Liver (tissue), 9 donors: Measurements from ENCODE around the gene SCG3. TPM values are rescaled to one million over a fixed set of nuclear protein-coding genes. Genes with fewer than 3 reads are reported as not detected.

Experiments
- DNase-seq: peaks from one replicate; pipeline ENCODE4 v3.0.0-alpha.2; 2017; ENCODE audit warnings: low spot score
- H3K27ac ChIP-seq, 2 donors: one replicate each; pipeline ENCODE4 v1.7.0; 2013; ENCODE audit warnings: inconsistent platforms in 2 of 2, low read length in 2 of 2, control low read depth in 1 of 2, low read depth in 1 of 2, mild to moderate bottlenecking in 1 of 2
- H3K27me3 ChIP-seq, 4 donors: one replicate each; pipeline versions ENCODE4 v1.6.1 to v1.7.0; 2013; ENCODE audit warnings: low read length in 3 of 4, inconsistent platforms in 1 of 4, mild to moderate bottlenecking in 1 of 4, moderate library complexity in 1 of 4; ENCODE audit not compliant: control insufficient read depth in 4 of 4, insufficient read depth in 4 of 4
- H3K36me3 ChIP-seq, 4 donors: one replicate each; pipeline versions ENCODE4 v1.6.1 to v1.7.0; 2013; ENCODE audit warnings: low read length in 3 of 4, mild to moderate bottlenecking in 3 of 4, low read depth in 1 of 4, moderate library complexity in 1 of 4; ENCODE audit not compliant: control insufficient read depth in 4 of 4, insufficient read depth in 3 of 4
- H3K4me1 ChIP-seq, 4 donors: one replicate each; pipeline versions ENCODE4 v1.6.1 to v1.7.0; 2013; ENCODE audit warnings: low read length in 3 of 4, mild to moderate bottlenecking in 3 of 4, moderate library complexity in 1 of 4; ENCODE audit not compliant: control insufficient read depth in 4 of 4, insufficient read depth in 4 of 4
- H3K4me3 ChIP-seq, 3 donors: one replicate each; pipeline versions ENCODE4 v1.6.1 to v1.7.0; 2013; ENCODE audit warnings: low read length in 3 of 3, control low read depth in 1 of 3, low read depth in 1 of 3, mild to moderate bottlenecking in 1 of 3
- H3K9ac ChIP-seq, 2 donors: one replicate each; pipeline ENCODE4 v1.7.0; 2013; ENCODE audit warnings: low read length in 2 of 2, mild to moderate bottlenecking in 2 of 2, moderate library complexity in 2 of 2, control low read depth in 1 of 2, low read depth in 1 of 2
- H3K9me3 ChIP-seq, 4 donors: one replicate each; pipeline versions ENCODE4 v1.6.1 to v1.7.0; 2013; ENCODE audit warnings: low read length in 3 of 4; ENCODE audit not compliant: control insufficient read depth in 4 of 4
- ATF3 ChIP-seq: IDR thresholded peaks from 2 replicates; pipeline ENCODE4 v1.6.1; 2016; ENCODE audit warnings: antibody characterized with exemption
- CTCF ChIP-seq: fragments of 150-350 bp; IDR thresholded peaks from 2 replicates; pipeline ENCODE4 v1.5.1; 2017; ENCODE audit warnings: improper control_type of control experiment, low read depth, low read length; ENCODE audit not compliant: missing input control
- EGR1 ChIP-seq, 2 donors: IDR thresholded peaks; 2 replicates each; pipeline ENCODE4 v1.6.1; 2016 to 2018; ENCODE audit warnings: antibody characterized with exemption in 2 of 2, low read depth in 2 of 2
- FOXA1 ChIP-seq: IDR thresholded peaks from 2 replicates; pipeline ENCODE4 v1.6.1; 2016; ENCODE audit warnings: antibody characterized with exemption
- HNF4G ChIP-seq: IDR thresholded peaks from 2 replicates; pipeline ENCODE4 v1.6.1; 2016; ENCODE audit warnings: antibody characterized with exemption
- JUND ChIP-seq, 2 donors: IDR thresholded peaks; 2 replicates each; pipeline ENCODE4 v1.6.1; 2016; ENCODE audit warnings: antibody characterized with exemption in 2 of 2
- MAX ChIP-seq: IDR thresholded peaks from 2 replicates; pipeline ENCODE4 v1.6.1; 2016; ENCODE audit warnings: antibody characterized with exemption
- RAD21 ChIP-seq, 2 donors: IDR thresholded peaks; 2 replicates each; pipeline ENCODE4 v1.6.1; 2016; ENCODE audit warnings: antibody characterized with exemption in 2 of 2, mild to moderate bottlenecking in 2 of 2
- REST ChIP-seq: IDR thresholded peaks from 2 replicates; pipeline ENCODE4 v1.6.1; 2016; ENCODE audit warnings: antibody characterized with exemption, mild to moderate bottlenecking
- SP1 ChIP-seq: IDR thresholded peaks from 2 replicates; pipeline ENCODE4 v1.6.1; 2018; ENCODE audit warnings: antibody characterized with exemption, mild to moderate bottlenecking
- YY1 ChIP-seq: IDR thresholded peaks from 2 replicates; pipeline ENCODE4 v1.6.1; 2016; ENCODE audit warnings: antibody characterized with exemption, mild to moderate bottlenecking
- whole genome bisulfite sequencing: extraction: QIAGEN DNeasy Blood & Tissue Kit; methylation state at CpG from one replicate; pipeline ENCODE4 v1.1.7; 2013; 5-methylcytosine and 5-hydroxymethylcytosine counted together
- polyA plus RNA-seq, 2 donors: library from polyadenylated mRNA; stranded (reverse) in 1 of 2; unstranded in 1 of 2; fragments of 200-250 nt in 1 of 2; fragments of >200 nt in 1 of 2; fragmentation: Nextera tagmentation in 1 of 2; extraction: Ambion mirVana in 1 of 2; gene quantifications; one replicate each; pipeline versions ENCODE4 v1.2.1 to v1.2.3, GENCODE V29; 2013 to 2015
- total RNA-seq, 2 donors: library from RNA; depleted of rRNA; stranded (reverse); fragments of >200 nt; gene quantifications; one replicate each; pipeline ENCODE4 v1.2.3, GENCODE V29; 2014
- donor health status: healthy.
- donor health status: healthy.
- donor health status: healthy.
- donor health status: healthy.
- donor health status: healthy.

The SCG3 gene
- total and polyA plus RNA-seq, 4 donors: under 0.01 to 0.05 (median 0.01) TPM; not detected in 1

GRCh38 chr15:51735228-51736010, 54.1 kb downstream of the SCG3 start:
- no peaks in the 10 kb centered on the region for H3K27me3 ChIP-seq
- 71% methylated on average over 5 of the region's 5 CpGs for WGBS
- no peaks in the 10 kb centered on the region for H3K36me3 ChIP-seq
- DNase-seq: no peak
- no peak overlapping the region for H3K4me3 ChIP-seq
- TF ChIP-seq YY1 (no peak), RAD21 (IDR thresholded peaks at IDR 0.05) (peak in 1 of 2 donors; percentile 51), HNF4G (no peak), REST (no peak)
- peaks cover 3 to 46% (median 35%) of the 10 kb centered on the region in 4 donors for H3K4me1 ChIP-seq
- peak overlapping the region; percentile 79 to 86 for H3K9ac ChIP-seq
- no peaks in the 10 kb centered on the region for H3K9me3 ChIP-seq
- peak overlapping the region in 1 of 2 donors; percentile 86 for H3K27ac ChIP-seq

GRCh38 chr15:51736069-51736468, 54.8 kb downstream of the SCG3 start:
- Histone ChIP-seq H3K4me3 (peak overlapping the region; percentile 77 to 96 (median 91)), H3K27me3 (no peaks in the 10 kb centered on the region), H3K4me1 (peaks cover 3 to 40% (median 30%) of the 10 kb centered on the region in 4 donors), H3K9me3 (no peaks in the 10 kb centered on the region), H3K27ac (peak overlapping the region; percentile 38 to 86), H3K36me3 (no peaks in the 10 kb centered on the region), H3K9ac (peak overlapping the region; percentile 79 to 86)
- no peak for TF ChIP-seq FOXA1
- no peak for TF ChIP-seq YY1
- no peak for TF ChIP-seq SP1
- no peak for TF ChIP-seq JUND (IDR thresholded peaks at IDR 0.05)
- no peak for TF ChIP-seq CTCF
- TF ChIP-seq EGR1 (IDR thresholded peaks at IDR 0.05; ENCODE audit: low read depth in 2 of 2): no peak
- TF ChIP-seq MAX: no peak
- no peak for TF ChIP-seq ATF3
- no peak for TF ChIP-seq RAD21 (IDR thresholded peaks at IDR 0.05)
- no peak for DNase-seq
- WGBS: 42% methylated on average over 3 of the region's 3 CpGs
